ENCODE results near the gene GSTA5.
"Not testable (repeated sequence)": the region's sequence is repeated elsewhere in the genome, so short reads cannot be mapped to it uniquely, and the experiment has no call there.

DNA sequence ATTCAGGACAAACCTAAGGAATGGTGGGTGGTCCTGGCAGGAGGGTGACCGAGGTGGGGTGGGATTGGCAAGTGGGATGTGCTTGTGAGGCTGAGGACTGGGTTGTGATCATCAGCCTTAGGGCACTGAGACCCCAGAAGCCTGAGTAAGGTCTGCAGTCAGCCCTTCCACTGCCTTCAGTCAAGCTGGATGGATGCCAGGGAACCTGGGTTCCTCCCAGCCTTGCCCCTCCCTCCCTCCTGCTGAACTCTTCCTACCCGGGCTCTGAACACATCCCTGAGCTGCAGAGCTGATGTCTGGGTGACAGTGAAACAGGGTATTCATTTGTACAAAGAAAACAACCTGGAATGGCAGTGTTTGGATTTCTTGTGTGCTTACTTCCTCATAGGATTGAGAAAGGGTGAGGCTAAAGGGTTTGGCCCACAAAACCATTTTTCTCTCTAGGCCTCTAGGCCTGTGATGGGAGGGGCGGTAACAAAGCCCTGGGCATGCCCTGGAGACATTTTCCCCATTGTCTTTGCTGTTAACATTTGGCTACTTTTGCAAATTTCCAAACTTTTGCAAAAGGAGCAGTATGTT lies 57.8 kb downstream of the GSTA5 start:
- not testable (repeated sequence) for TF ChIP-seq CTCF (conservative IDR thresholded peaks at IDR 0.05; ENCODE audit: low read depth, low read length); EZH2 (IDR thresholded peaks at IDR 0.05; ENCODE audit: borderline replicate concordance, low read depth, low read length, poor library complexity, severe bottlenecking)

All from A673 (cell line).